Nucleus accumbens (tissue), 56 donors: ENCODE data around the gene G3BP1.
"Not testable (repeated sequence)": the region's sequence is repeated elsewhere in the genome, so short reads cannot be mapped to it uniquely, and the experiment has no call there.

ENCODE experiments used
- DNase-seq, 56 donors: peaks; one replicate each; lab custom pipeline; 2025; lab: John Stamatoyannopoulos, UW

The G3BP1 gene

GRCh38 chr5:151847871-151848270, 76.1 kb downstream of the G3BP1 start:
- no peak for DNase-seq

GRCh38 chr5:151855701-151856100, 83.9 kb downstream of the G3BP1 start:
- DNase-seq, result no peak

GRCh38 chr5:151856861-151857260, 85.1 kb downstream of the G3BP1 start:
- DNase-seq, result no peak

- DNase-seq, result not testable (repeated sequence)
Observed at GRCh38 chr5:151860867-151861266, 89.1 kb downstream of the G3BP1 start.
